Left renal cortex interstitium (tissue), 4 donors: ENCODE measurements around the gene SRSF11. TPM values are rescaled to one million over a fixed set of nuclear protein-coding genes. Genes with fewer than 3 reads are reported as not detected.

Source experiments
- DNase-seq, 4 donors: peaks; one replicate each; pipeline ENCODE4 v3.0.0-alpha.2; 2013; ENCODE audit warnings: low read depth in 4 of 4, low spot score in 2 of 4, missing footprints in 1 of 4
- polyA plus RNA-seq, 4 donors: library from polyadenylated mRNA; unstranded; fragments of 120-200 nt; gene quantifications; one replicate each; pipeline ENCODE4 v1.2.1, GENCODE V29; 2013; ENCODE audit not compliant: insufficient read length in 4 of 4

Gene SRSF11
- polyA plus RNA-seq, 4 donors, result 268 to 529 (median 424) TPM

DNA sequence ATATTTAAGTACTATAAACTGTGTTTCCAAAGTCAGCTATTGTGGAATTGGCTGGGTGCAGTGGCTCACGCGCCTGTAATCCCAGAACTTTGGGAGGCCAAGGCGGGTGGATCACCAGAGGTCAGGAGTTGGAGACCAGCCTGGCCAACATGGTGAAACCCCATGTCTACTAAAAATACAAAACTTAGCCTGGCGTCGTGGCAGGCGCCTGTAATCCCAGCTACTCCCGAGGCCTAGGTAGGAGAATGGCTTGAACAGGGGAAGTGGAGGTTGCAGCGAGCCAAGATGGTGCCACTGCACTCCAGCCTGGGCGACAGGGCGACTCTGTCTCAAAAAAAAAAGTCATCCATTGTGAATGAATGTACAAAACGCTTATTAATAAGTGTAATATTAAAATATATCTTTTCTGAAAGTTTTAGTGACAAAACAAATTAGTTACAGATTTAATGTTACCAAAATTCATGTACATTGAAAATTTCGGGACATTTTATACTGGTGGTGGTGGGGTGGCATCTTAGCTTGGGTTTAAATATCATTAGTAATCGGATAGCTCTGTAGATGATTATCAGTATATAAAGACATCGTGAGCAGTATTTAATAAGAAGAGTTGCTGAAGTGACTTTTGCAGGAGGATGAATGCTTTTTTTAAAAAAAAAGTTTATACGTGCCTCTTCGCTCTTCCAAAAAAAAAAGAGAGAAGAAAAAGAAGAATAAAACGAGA is 503 bp upstream of the SRSF11 start:
- no peak for DNase-seq

- no peak for DNase-seq
Measured at GRCh38 chr1:70222716-70223235, 1.6 kb downstream of the SRSF11 start.

- no peak for DNase-seq
Measured at GRCh38 chr1:70224954-70225353, 3.8 kb downstream of the SRSF11 start.

GRCh38 chr1:70227439-70227838 is 6.3 kb downstream of the SRSF11 start:
- DNase-seq, result no peak

DNA sequence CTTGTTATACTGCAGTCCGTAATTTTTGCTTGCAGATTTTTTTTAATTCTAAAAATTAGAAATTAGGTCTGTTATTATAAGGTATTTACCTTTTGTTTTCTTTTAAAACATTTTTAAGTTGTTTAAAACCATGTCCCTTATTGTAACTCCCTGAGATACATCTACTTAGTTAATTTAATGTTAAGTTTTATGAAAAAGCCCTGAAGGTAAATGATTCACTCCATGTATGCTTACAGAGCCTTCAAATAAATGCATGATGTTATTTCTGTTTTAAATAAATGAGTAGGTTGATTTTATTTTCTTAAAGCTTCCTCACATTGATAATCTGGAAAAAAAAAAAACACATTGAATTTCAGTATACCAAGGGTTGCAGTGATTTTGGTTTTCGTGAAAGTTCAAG is 7.5 kb downstream of the SRSF11 start:
- no peak for DNase-seq

DNA sequence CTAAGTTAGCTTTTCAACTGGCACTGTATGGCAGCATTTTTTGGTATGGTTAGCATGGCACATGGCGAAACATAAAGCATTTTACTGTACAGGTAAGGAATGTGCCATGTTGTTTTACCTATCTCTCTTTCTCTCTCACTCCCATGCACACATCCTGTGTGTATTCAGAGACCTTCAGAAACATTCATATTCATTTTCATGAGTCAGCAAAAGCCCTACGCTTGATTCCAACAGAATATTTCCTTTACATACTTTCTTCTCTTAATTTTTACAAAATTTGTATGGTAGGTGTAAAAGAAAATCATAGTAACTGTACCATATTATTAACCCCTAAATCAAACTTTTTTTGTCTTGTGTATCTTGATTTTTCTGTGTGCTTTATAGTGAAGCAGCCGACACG is 10.3 kb downstream of the SRSF11 start:
- no peak for DNase-seq

DNA sequence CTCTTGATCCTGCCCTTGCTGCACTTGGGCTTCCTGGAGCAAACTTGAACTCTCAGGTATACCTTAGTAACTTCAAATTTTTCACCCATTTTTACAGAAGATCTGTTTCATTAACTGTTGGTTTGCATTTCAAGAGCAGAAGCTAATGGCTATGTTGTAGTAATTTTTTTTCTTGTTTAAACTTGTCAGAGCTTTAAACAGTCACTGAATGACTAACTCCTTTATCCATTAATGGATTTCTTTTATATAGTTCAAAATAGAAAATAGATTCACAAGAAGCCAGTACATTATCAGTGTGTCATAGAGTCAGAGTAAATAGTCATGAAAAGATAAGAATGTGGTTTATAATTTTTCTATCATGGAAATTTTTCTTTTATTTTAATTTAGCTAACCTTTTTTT is 13.6 kb downstream of the SRSF11 start:
- DNase-seq, result no peak

DNA sequence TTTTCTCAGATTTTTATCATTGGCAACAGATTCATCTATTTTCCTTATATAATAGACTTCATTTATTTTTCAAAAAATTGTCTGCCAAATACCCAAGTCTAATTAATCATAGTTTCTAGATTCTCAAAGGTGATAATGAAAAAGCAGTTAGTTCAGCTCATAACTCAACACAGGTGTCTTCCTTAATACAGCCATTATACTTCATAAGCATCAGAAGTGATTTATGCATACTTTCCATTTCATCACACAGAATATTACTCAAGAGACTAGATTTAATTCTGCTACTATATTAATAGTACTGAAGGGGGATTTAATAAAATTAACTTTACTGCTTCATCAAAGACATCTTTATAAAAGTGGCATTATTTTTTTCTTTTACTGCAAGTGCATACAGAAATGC is 18.8 kb downstream of the SRSF11 start:
- DNase-seq, result no peak

- DNase-seq, result no peak
Measured at GRCh38 chr1:70247122-70247521, 25.9 kb downstream of the SRSF11 start.

- DNase-seq, result no peak
Measured at GRCh38 chr1:70247768-70248167, 26.6 kb downstream of the SRSF11 start.

- no peak for DNase-seq
Measured at GRCh38 chr1:70248729-70249128, 27.5 kb downstream of the SRSF11 start.

DNA sequence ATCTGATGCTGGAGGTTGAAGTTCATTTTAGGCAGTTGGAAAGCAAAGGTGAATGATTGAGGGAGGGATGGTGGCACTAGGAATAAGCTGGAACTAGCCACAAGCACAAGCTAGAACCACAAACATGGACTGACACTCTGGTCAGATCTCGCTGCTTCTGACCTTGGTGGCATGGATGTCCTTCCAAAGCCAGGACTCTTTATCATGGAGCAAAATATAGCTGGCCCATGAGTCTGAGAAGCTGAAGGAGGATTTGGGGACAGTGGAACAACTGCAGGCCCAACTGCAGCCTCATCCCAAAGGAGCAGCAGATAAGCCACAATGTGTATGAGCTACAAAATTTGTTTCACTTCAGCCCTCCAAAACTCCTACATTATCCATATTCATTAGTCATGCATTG is 35.5 kb downstream of the SRSF11 start:
- DNase-seq, result no peak

DNA sequence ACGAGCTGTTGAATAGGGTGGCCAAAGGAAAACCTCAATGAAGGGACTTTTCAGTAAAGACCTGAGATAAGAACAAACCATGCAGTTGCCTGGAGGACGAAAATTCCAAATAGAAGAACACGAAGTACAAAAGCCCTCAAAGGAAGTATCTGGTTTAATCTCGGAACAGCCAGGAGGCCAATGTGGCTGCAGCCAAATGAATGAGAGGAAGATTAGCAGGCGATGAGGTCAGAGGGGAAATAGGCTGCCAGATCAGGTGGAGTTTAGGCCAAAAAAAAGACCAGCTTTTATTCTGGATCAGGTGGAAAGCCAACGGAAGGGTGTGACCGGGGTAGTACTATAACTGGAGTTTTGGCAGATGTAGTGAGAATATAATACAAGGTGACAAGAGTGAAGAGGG is 43.7 kb downstream of the SRSF11 start:
- DNase-seq, result no peak

- no peak for DNase-seq
Measured at GRCh38 chr1:70265946-70266345, 44.8 kb downstream of the SRSF11 start.

- DNase-seq, result no peak
Measured at GRCh38 chr1:70277875-70278274, 56.7 kb downstream of the SRSF11 start.

DNA sequence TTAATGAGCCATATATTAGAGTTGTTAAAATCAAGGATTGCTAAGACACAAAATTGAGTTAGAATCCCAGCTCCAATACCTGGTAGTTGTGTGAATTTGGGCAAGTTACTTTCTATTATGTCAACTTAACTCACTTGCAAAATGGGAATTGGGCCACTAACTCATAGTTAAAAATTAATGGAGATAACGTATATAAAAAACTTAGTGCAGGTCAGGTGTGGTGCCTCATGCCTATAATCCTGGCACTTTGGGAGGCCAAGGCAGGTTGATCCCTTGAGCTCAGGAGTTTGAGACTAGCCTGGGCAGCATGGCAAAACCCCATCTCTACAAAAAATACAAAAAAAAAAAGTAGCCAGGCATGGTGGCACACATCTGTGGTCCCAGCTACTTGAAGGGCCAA is 57.5 kb downstream of the SRSF11 start:
- DNase-seq, result no peak

DNA sequence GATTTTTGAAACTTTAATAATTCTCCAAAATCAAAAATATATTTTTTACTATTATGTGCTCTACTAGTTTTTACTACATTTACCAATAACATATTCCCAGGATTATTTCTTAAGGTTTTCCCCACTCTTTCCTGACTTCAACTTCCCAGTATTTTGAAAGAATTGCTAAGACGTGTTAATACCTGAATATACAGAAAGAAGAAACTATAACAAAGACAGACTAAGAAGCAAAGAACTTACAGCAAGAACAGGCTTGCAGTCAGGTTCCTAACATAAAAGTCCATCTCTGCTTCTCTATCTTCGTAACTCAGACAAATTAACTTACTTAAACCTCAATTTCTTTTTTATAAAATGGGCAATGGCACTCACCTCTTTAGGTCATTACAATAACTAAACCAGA is 63.2 kb downstream of the SRSF11 start:
- DNase-seq, result no peak

- no peak for DNase-seq
Measured at GRCh38 chr1:70286453-70286852, 65.3 kb downstream of the SRSF11 start.

GRCh38 chr1:70288166-70288565 is 67.0 kb downstream of the SRSF11 start:
- no peak for DNase-seq

DNA sequence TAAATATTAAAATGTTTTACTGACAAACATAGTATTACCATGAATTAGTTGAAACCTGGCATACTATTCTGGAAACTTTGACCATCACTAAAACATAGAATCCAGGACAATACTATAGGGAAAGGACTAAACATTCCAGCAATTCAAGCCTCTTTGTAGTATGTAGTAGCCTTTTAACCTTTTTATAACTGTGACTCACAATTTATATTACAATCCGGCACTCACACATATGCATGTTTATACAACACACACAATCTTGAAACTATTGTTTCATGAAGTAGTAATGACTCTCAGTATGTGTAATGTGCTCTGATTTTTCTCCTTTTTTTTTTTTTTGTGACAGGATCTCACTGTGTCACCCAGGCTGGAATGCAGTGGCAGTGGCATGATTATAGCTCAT is 69.0 kb downstream of the SRSF11 start:
- no peak for DNase-seq

DNA sequence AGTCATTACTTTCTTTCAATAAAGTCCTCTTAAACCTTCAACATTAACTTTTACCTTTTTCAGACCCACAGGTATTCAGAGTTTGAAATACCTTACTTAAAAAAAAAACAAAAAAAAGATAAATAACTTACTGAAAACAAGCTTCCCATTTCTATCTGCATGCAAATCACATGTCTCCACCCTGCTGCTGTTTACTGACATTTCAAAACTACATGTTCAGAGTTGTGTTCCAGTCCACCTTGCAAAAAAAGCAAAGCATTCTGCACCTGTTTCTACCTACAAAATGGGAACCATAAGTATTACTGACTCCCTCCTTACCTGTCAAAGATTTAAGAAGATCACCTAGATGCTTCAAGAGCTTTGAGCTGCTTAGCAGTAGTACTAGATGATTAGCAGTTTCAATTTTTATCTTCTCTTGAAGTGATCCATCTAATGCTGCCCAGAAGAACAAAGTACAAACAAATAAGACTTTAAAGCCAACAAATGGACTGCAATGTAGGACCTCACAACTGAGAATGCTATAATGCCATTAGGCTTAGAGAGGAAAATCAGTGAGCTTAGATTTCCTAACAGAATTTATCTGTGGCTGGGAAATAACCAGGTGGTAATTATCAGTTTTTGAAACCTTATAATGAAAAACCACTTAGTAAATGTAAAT is 72.1 kb downstream of the SRSF11 start:
- DNase-seq, result no peak

DNA sequence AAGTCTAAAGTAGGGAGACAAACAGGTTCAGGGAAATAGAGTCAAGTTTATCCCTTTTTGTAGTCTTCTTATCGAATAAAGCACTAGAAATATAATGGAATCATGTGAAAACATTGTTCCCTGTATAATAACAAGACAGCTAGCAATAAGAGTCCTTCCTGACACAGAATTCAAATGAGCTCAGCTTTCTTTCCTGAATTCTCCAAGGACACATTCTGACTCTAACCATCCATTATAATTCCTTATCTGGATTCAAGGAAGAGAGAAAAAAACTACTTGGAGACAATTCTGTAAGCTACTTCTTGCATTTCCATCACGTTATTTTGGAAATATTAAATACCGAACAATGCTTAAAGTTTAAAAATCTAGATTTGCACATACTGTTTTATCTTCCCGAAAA is 74.6 kb downstream of the SRSF11 start:
- no peak for DNase-seq
